Large intestine (tissue), 3 donors: ENCODE measurements around the gene MAPKAPK2. TPM values are rescaled to one million over a fixed set of nuclear protein-coding genes. Genes with fewer than 3 reads are reported as not detected.

ENCODE experiments used
- DNase-seq, 2 donors: peaks; one replicate each; pipeline versions ENCODE4 v3.0.0 to v3.0.0-alpha.2; 2013
- H3K27ac ChIP-seq: one replicate; pipeline ENCODE4 v1.5.1; 2013; ENCODE audit warnings: low read length
- H3K27me3 ChIP-seq: 2 replicates; pipeline ENCODE4 v1.6.1; 2013; ENCODE audit warnings: low read length; ENCODE audit not compliant: control insufficient read depth, insufficient read depth
- H3K36me3 ChIP-seq: 2 replicates; pipeline ENCODE4 v1.6.1; 2013; ENCODE audit warnings: low read length; ENCODE audit not compliant: control insufficient read depth, insufficient read depth
- H3K4me1 ChIP-seq: one replicate; pipeline ENCODE4 v1.6.1; 2013; ENCODE audit warnings: low read length; ENCODE audit not compliant: control insufficient read depth, insufficient read depth
- H3K4me3 ChIP-seq: one replicate; pipeline ENCODE4 v1.5.1; 2013; ENCODE audit warnings: low read length
- H3K9me3 ChIP-seq: one replicate; pipeline ENCODE4 v1.6.1; 2013; ENCODE audit warnings: mild to moderate bottlenecking, low read depth, low read length, moderate library complexity; ENCODE audit not compliant: control insufficient read depth
- WGBS: methylation state at CpG from one replicate; pipeline ENCODE4 v1.1.5; 2013; ENCODE audit warnings: low lambda C conversion rate; ENCODE audit not compliant: insufficient coverage; 5-methylcytosine and 5-hydroxymethylcytosine counted together
- polyA plus RNA-seq: library from polyadenylated mRNA; unstranded; fragments of 120-200 nt; gene quantifications from one replicate; pipeline ENCODE4 v1.2.1, GENCODE V29; 2013

MAPKAPK2 gene
- polyA plus RNA-seq, 1 donor = 79.6 TPM

GRCh38 chr1:206658264-206658980 lies 26.3 kb upstream of the MAPKAPK2 start:
- Histone ChIP-seq H3K4me1 (peaks cover 19% of the 10 kb centered on the region), H3K27me3 (peaks cover 1% of the 10 kb centered on the region), H3K36me3 (no peaks in the 10 kb centered on the region), H3K9me3 (no peaks in the 10 kb centered on the region), H3K4me3 (no peak overlapping the region), H3K27ac (no peak overlapping the region)
- no CpG with 5 or more reads among the region's 22 CpGs for whole genome bisulfite sequencing
- DNase-seq = peak in 1 of 2 donors; percentile 23

GRCh38 chr1:206658981-206659273 lies 25.8 kb upstream of the MAPKAPK2 start:
- peaks cover 6% of the 10 kb centered on the region for H3K27me3 ChIP-seq
- DNase-seq = no peak
- WGBS = no CpG with 5 or more reads among the region's 7 CpGs
- H3K4me1 ChIP-seq = peaks cover 19% of the 10 kb centered on the region
- H3K36me3 ChIP-seq = no peaks in the 10 kb centered on the region
- no peak overlapping the region for H3K4me3 ChIP-seq
- H3K27ac ChIP-seq = no peak overlapping the region
- no peaks in the 10 kb centered on the region for H3K9me3 ChIP-seq

GRCh38 chr1:206660136-206660535 lies 24.6 kb upstream of the MAPKAPK2 start:
- Histone ChIP-seq H3K27me3 (peaks cover 9% of the 10 kb centered on the region), H3K27ac (no peak overlapping the region)
- WGBS = no CpG with 5 or more reads among the region's 4 CpGs

GRCh38 chr1:206661161-206661820 lies 23.4 kb upstream of the MAPKAPK2 start:
- Histone ChIP-seq H3K4me3 (no peak overlapping the region), H3K27ac (no peak overlapping the region), H3K36me3 (no peaks in the 10 kb centered on the region), H3K9me3 (no peaks in the 10 kb centered on the region), H3K27me3 (peaks cover 9% of the 10 kb centered on the region), H3K4me1 (peaks cover 19% of the 10 kb centered on the region)
- WGBS = 100% methylated on average over 2 of the region's 11 CpGs
- DNase-seq = no peak

More at GRCh38 chr1:206660136-206660535, 24.6 kb upstream of the MAPKAPK2 start:
- no peak overlapping the region for H3K4me3 ChIP-seq
- H3K36me3 ChIP-seq = no peaks in the 10 kb centered on the region
- H3K9me3 ChIP-seq = no peaks in the 10 kb centered on the region
- H3K4me1 ChIP-seq = peaks cover 19% of the 10 kb centered on the region
- no peak for DNase-seq

- Histone ChIP-seq H3K27ac (no peak overlapping the region), H3K36me3 (no peaks in the 10 kb centered on the region), H3K4me1 (peaks cover 19% of the 10 kb centered on the region), H3K27me3 (peaks cover 9% of the 10 kb centered on the region), H3K4me3 (no peak overlapping the region), H3K9me3 (no peaks in the 10 kb centered on the region)
- 33% methylated on average over 1 of the region's 3 CpGs for WGBS
- DNase-seq = no peak
Measured at GRCh38 chr1:206662396-206663092, 22.2 kb upstream of the MAPKAPK2 start.

- no peak for DNase-seq
- Histone ChIP-seq H3K27ac (no peak overlapping the region), H3K27me3 (peaks cover 9% of the 10 kb centered on the region), H3K36me3 (no peaks in the 10 kb centered on the region), H3K9me3 (no peaks in the 10 kb centered on the region), H3K4me1 (peaks cover 15% of the 10 kb centered on the region), H3K4me3 (no peak overlapping the region)
- 100% methylated on average over 1 of the region's 5 CpGs for WGBS
Measured at GRCh38 chr1:206663362-206663761, 21.3 kb upstream of the MAPKAPK2 start.

- H3K27ac ChIP-seq = no peak overlapping the region
- no peaks in the 10 kb centered on the region for H3K9me3 ChIP-seq
- peak in 1 of 2 donors; percentile 56 for DNase-seq
- no peak overlapping the region for H3K4me3 ChIP-seq
- no peaks in the 10 kb centered on the region for H3K36me3 ChIP-seq
- peaks cover 8% of the 10 kb centered on the region for H3K4me1 ChIP-seq
- 17% methylated on average over 1 of the region's 20 CpGs for WGBS
- peaks cover 9% of the 10 kb centered on the region for H3K27me3 ChIP-seq
Measured at GRCh38 chr1:206663832-206664652, 20.7 kb upstream of the MAPKAPK2 start.

- Histone ChIP-seq H3K4me1 (peaks cover 2% of the 10 kb centered on the region), H3K36me3 (no peaks in the 10 kb centered on the region), H3K27me3 (peaks cover 9% of the 10 kb centered on the region), H3K4me3 (no peak overlapping the region), H3K27ac (no peak overlapping the region), H3K9me3 (no peaks in the 10 kb centered on the region)
- DNase-seq = no peak
- WGBS = no CpG with 5 or more reads among the region's 6 CpGs
Measured at GRCh38 chr1:206664740-206665139, 20.0 kb upstream of the MAPKAPK2 start.

- Histone ChIP-seq H3K4me1 (peaks cover 2% of the 10 kb centered on the region), H3K4me3 (no peak overlapping the region), H3K27ac (no peak overlapping the region), H3K9me3 (no peaks in the 10 kb centered on the region), H3K36me3 (no peaks in the 10 kb centered on the region), H3K27me3 (peaks cover 9% of the 10 kb centered on the region)
- no CpG with 5 or more reads among the region's 3 CpGs for WGBS
- DNase-seq = no peak
Measured at GRCh38 chr1:206666031-206666561, 18.6 kb upstream of the MAPKAPK2 start.
